ENCODE results near the gene UAP1L1. TPM values are rescaled to one million over a fixed set of nuclear protein-coding genes. Genes with fewer than 3 reads are reported as not detected.
"Not testable (repeated sequence)": the region's sequence is repeated elsewhere in the genome, so short reads cannot be mapped to it uniquely, and the experiment has no call there.

UAP1L1 gene
- total RNA-seq, 1 donor from 2014 or later: 3.2 TPM

DNA sequence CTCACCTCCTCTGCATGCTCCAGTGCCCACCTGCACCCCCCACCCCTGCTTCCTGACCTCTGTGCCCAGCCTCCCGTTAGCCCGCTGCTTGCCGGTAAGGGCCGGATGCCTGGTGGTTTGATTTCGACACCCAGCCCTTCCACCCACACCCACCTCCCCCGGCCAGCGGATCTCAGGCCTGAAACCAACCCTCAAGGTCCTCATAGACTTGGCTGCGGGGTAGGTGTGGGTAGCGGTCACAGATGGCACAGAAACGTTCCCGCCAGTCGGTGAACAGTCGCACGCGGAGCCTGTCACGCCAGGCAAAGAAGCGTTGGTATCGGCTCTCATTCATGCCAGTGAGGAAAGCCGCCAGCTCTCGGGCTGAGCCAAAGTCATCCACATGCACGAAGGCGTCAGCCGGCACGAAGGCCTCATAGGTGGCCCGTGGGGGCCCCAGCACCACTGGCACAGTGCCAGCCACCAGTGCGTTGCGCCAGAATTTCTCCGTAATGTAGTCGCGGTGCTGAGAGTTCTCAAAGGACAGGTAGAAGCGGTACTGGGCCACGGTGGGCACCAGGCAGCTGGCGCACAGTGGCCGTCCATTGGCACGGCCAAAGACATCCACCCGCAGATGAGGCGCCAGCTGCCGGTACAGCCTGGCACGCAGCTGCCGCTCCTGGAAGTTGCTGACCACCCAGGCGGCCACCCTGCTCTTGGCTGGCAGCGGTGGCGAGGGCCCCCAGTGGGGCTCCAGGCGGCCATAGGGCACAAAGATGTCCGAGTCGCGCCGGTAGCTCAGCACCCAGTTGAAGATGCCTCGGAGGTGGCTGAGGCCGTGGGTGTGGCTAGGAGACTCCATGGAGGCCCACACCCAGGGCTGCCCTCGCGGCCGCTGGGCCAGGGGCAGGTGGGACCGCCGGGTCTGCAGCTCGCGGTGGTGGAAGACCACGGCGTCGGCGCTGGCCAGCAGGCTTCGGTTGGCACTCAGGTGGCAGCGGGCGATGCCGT, 46.5 kb upstream of the UAP1L1 start:
- Mint-ChIP-seq H3K9me3 (ENCODE audit: unreplicated experiment) (no peaks in the 10 kb centered on the region), H3K27me3 (ENCODE audit: unreplicated experiment) (peaks cover 12% of the 10 kb centered on the region), H3K4me3 (ENCODE audit: unreplicated experiment) (no peak overlapping the region), H3K4me1 (ENCODE audit: unreplicated experiment) (no peaks in the 10 kb centered on the region), H3K36me3 (ENCODE audit: low read depth, unreplicated experiment) (no peaks in the 10 kb centered on the region), H3K27ac (ENCODE audit: unreplicated experiment) (no peak overlapping the region)
- TF ChIP-seq, protein P1, sequence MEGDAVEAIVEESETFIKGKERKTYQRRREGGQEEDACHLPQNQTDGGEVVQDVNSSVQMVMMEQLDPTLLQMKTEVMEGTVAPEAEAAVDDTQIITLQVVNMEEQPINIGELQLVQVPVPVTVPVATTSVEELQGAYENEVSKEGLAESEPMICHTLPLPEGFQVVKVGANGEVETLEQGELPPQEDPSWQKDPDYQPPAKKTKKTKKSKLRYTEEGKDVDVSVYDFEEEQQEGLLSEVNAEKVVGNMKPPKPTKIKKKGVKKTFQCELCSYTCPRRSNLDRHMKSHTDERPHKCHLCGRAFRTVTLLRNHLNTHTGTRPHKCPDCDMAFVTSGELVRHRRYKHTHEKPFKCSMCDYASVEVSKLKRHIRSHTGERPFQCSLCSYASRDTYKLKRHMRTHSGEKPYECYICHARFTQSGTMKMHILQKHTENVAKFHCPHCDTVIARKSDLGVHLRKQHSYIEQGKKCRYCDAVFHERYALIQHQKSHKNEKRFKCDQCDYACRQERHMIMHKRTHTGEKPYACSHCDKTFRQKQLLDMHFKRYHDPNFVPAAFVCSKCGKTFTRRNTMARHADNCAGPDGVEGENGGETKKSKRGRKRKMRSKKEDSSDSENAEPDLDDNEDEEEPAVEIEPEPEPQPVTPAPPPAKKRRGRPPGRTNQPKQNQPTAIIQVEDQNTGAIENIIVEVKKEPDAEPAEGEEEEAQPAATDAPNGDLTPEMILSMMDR (IDR thresholded peaks at IDR 0.05; ENCODE audit: unreplicated experiment): no peak
- no peak for DNase-seq (ENCODE audit: low spot score)

DNA sequence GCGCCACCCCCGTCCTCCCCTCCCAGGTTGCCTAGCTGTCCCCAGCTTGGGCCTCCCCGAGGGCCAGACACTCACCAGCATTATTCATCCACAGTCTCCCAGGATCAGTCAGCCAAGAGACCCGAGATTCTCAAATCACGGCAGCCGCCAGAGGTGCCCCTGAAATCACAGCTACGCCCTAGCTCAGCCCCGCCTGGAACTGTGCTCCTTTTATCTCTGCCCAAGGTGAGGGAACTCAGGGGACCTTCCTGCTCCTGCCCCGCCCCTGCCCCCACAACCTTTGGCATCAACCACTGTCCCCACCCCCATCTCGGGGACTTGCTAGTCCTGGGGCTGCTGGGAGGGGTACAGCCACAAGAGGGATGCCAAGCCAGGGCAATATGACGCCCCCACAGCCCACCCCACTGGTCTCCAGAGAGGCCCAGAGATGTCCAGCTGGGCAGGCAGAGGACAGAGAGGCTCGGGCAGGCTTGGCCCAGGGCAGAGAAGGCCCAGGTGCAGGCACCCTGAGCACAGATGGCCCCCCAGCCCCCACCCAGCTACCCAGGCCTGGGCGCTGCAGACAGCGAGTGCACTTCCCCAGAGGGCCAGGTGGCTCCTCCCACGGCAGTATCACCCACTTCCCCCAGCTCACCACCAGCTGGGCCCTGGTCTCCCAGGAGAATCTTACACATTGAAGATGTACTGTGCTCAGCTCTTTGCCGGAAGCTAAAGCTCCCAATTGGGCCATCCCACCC, 45.2 kb upstream of the UAP1L1 start, which contains the start of gene FUT7:
Gene FUT7, minus strand, starts transcription at position 185 of the 737 bp plus-strand sequence. Its CDS starts 97 bp downstream, at position 88.
- Mint-ChIP-seq H3K4me3 (ENCODE audit: unreplicated experiment) (no peak within 1 kb of the TSS), H3K9me3 (ENCODE audit: unreplicated experiment) (no peaks in the 10 kb centered on the region), H3K36me3 (ENCODE audit: low read depth, unreplicated experiment) (no peaks in the 10 kb centered on the region), H3K4me1 (ENCODE audit: unreplicated experiment) (no peaks in the 10 kb centered on the region), H3K27ac (ENCODE audit: unreplicated experiment) (no peak within 1 kb of the TSS), H3K27me3 (ENCODE audit: unreplicated experiment) (peaks cover 8% of the 10 kb centered on the region)
- TF ChIP-seq, protein P1 (IDR thresholded peaks at IDR 0.05; ENCODE audit: unreplicated experiment): no peak
- no peak for DNase-seq (ENCODE audit: low spot score)

DNA sequence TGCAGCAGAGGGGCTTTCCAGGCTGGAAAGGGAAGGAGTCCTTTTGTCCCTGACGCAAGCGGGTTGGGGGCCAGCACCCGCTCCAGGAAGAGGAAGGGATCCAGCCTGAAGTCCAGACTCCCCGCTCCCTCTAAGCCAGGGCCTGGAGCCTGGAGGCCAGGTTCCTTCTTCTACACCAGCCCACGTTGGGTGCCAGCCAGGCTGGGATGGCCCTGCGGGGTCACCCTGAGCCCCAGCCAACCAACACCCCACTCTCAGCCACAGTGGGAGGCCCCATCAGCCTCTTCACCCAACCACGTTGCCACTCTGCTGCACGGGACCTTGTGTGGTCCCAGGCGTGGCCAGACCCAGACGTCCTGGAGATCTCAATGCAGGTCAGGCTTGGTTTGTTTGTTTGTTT, 44.5 kb upstream of the UAP1L1 start:
- DNase-seq (ENCODE audit: low spot score): no peak
- Mint-ChIP-seq H3K9me3 (ENCODE audit: unreplicated experiment) (no peaks in the 10 kb centered on the region), H3K36me3 (ENCODE audit: low read depth, unreplicated experiment) (peaks cover 4% of the 10 kb centered on the region), H3K4me1 (ENCODE audit: unreplicated experiment) (no peaks in the 10 kb centered on the region), H3K27ac (ENCODE audit: unreplicated experiment) (peak overlapping the region; percentile 48), H3K27me3 (ENCODE audit: unreplicated experiment) (peaks cover 6% of the 10 kb centered on the region), H3K4me3 (ENCODE audit: unreplicated experiment) (no peak overlapping the region)
- TF ChIP-seq, protein P1 (IDR thresholded peaks at IDR 0.05; ENCODE audit: unreplicated experiment): no peak

DNA sequence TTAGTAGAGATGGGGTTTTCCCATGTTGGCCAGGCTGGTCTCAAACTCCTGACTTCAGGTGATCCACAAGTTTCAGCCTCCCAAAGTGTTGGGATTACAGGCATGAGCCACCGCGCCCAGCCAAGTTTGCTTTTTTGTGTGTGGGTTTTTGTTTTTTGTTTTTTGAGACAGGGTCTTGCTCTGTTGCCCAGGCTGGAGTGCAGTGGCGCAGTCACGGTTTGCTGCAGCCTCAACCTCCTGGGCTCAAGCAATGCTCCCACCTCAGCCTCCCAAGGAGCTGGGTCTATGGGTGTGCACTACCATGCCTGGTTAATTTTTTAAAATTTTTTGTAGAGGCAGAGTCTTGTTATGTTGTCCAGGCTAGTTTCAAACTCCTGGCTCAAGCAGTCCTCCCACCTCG, 43.8 kb upstream of the UAP1L1 start:
- H3K27me3 Mint-ChIP-seq (ENCODE audit: unreplicated experiment); H3K36me3 Mint-ChIP-seq (ENCODE audit: low read depth, unreplicated experiment); DNase-seq (ENCODE audit: low spot score); H3K9me3 Mint-ChIP-seq (ENCODE audit: unreplicated experiment); H3K4me1 Mint-ChIP-seq (ENCODE audit: unreplicated experiment); H3K27ac Mint-ChIP-seq (ENCODE audit: unreplicated experiment); H3K4me3 Mint-ChIP-seq (ENCODE audit: unreplicated experiment): not testable (repeated sequence)

DNA sequence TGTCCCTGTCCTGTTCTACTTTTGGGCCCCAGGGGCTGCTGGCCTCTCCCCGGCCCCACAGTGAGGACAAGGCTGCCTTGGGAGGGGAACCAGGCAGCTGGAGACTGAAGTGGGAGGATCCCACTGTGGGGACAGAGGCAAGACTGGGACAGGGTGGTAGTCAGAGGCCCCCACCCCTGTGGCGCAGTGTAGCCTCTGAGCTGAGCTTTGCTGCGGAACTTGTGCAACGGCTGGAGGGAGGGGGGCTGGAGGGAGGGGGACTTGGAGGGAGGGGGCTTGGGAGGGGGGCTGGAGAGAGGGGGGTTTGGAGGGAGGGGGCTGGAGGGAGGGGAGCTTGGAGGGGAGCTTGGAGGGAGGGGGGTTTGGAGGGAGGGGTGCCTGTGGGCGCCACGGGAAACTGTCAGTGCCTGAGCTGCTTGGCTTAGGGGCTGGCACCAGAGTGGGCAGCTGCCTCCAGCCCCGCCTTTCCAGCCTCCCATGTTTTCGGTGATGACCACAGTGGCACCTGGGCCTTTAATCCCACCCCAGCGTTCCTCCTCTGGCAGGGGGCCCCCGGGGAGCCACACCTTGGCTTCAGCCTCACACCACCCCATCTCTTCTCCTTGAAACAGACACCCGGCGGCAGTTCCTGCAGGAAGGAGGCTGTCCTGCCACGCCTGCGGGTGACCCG, 43.1 kb upstream of the UAP1L1 start:
- no peak overlapping the region for H3K27ac Mint-ChIP-seq (ENCODE audit: unreplicated experiment)
- H3K9me3 Mint-ChIP-seq (ENCODE audit: unreplicated experiment): no peaks in the 10 kb centered on the region
- DNase-seq (ENCODE audit: low spot score): no peak
- no peaks in the 10 kb centered on the region for H3K4me1 Mint-ChIP-seq (ENCODE audit: unreplicated experiment)
- TF ChIP-seq, protein P1 (IDR thresholded peaks at IDR 0.05; ENCODE audit: unreplicated experiment): no peak
- H3K27me3 Mint-ChIP-seq (ENCODE audit: unreplicated experiment): peaks cover 6% of the 10 kb centered on the region
- H3K4me3 Mint-ChIP-seq (ENCODE audit: unreplicated experiment): no peak overlapping the region
- H3K36me3 Mint-ChIP-seq (ENCODE audit: low read depth, unreplicated experiment): peaks cover 4% of the 10 kb centered on the region
